Activated CD4-positive, alpha-beta memory T cell treated with anti-CD3 and anti-CD28 coated beads for 36 hours (primary cell): ENCODE data around the gene RHOBTB3. TPM values are rescaled to one million over a fixed set of nuclear protein-coding genes. Genes with fewer than 3 reads are reported as not detected.
"Not testable (repeated sequence)": the region's sequence is repeated elsewhere in the genome, so short reads cannot be mapped to it uniquely, and the experiment has no call there.

Experiments used
- CTCF ChIA-PET: fragments of 350-600 bp; sonication (Branson Sonifier 250); formaldehyde crosslinking; loops from one replicate; lab custom pipeline; 2021; ENCODE audit warnings: antibody characterized with exemption, inconsistent platforms; lab: Charles Lee
- POLR2A ChIA-PET: fragments of 350-600 bp; sonication (Branson Sonifier 250); formaldehyde crosslinking; loops from one replicate; lab custom pipeline; 2021; ENCODE audit warnings: antibody characterized with exemption; lab: Charles Lee
- DNase-seq: peaks from one replicate; pipeline ENCODE4 v3.0.0-alpha.2; 2020
- H3K27ac Mint-ChIP-seq: one replicate; pipeline ENCODE4 v1.8.0; 2021; ENCODE audit warnings: mixed read lengths
- H3K27me3 Mint-ChIP-seq: one replicate; pipeline ENCODE4 v1.8.0; 2021; ENCODE audit warnings: mixed read lengths
- H3K36me3 Mint-ChIP-seq: one replicate; pipeline ENCODE4 v1.8.0; 2021; ENCODE audit warnings: mixed read lengths
- H3K4me1 Mint-ChIP-seq: one replicate; pipeline ENCODE4 v1.8.0; 2021; ENCODE audit warnings: low read depth, mixed read lengths
- H3K4me3 Mint-ChIP-seq: one replicate; pipeline ENCODE4 v1.8.0; 2021; ENCODE audit warnings: mild to moderate bottlenecking, mixed read lengths
- H3K9me3 Mint-ChIP-seq: one replicate; pipeline ENCODE4 v1.8.0; 2021; ENCODE audit warnings: mixed read lengths
- intact Hi-C: fragments of 100-400 bp; cut with micrococcal nuclease; formaldehyde crosslinking; loops from one replicate; pipeline ENCODE4 v1.15.1; 2023
- total RNA-seq, 2 experiments: library from RNA; stranded (reverse); gene quantifications; one replicate each; pipeline ENCODE4 v1.2.3, GENCODE V29; 2021

Gene RHOBTB3
- total RNA-seq, 2 experiments from 2014 or later: 0.75 to 0.97 TPM

DNA sequence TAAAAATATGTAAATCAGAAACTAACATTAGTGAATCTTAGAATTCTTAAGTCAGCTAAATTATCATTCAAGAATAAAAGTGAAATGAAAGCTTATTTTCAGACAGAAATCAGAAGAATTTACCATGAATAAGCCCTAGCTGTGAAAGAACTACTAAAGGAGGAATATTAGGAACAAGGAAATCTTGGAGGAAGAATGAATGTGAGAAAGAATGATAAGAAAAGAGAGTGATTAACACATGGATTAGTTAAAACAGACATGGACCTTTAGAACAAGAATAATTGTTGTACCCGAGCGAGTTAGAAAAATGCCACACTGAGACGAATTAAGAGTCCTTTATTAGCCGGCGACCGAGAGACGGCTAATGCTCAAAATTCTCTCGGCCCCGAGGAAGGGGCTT lies 24.1 kb upstream of the RHOBTB3 start:
- peaks cover 7% of the 10 kb centered on the region for H3K27me3 Mint-ChIP-seq
- no peak for DNase-seq
- H3K36me3 Mint-ChIP-seq: no peaks in the 10 kb centered on the region
- no peaks in the 10 kb centered on the region for H3K9me3 Mint-ChIP-seq
- H3K27ac Mint-ChIP-seq: no peak overlapping the region
- intact Hi-C loops: no loop called here
- ChIA-PET CTCF (no interaction called here), POLR2A (no interaction called here)
- H3K4me1 Mint-ChIP-seq: no peaks in the 10 kb centered on the region
- H3K4me3 Mint-ChIP-seq: no peak overlapping the region

DNA sequence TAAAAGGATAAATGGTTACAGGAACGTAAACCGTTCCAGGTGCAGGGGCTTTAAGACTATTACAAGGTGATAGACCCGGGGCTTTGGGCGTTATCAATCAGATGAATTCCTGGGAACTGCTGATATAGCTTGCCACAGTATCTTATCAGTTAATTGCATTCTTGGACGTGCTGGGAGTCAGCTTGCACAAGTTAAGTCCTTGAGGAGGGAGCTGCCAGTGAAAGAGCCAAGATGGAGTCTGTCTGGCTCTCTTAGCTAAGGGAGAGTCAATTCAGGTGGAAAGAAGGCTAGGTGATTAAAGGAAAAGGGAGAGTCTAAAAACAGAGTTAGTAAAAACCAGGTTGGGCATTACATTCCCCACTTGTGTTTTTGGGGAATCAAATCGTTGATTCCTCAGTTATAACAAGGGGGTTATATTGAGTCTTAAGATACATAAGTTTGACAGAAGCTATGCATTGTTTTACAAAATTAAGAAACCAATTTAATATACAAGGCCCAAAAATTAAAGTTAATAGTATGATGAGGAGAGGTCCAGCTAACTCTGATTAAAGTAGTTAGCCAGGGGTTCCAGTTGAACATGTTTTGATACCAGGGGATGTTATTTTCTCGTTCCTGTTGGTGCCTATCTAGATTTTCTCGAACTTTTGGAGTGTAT lies 23.5 kb upstream of the RHOBTB3 start:
- intact Hi-C loops, H3K36me3 Mint-ChIP-seq, H3K27me3 Mint-ChIP-seq, H3K27ac Mint-ChIP-seq, H3K9me3 Mint-ChIP-seq, DNase-seq, POLR2A ChIA-PET, H3K4me3 Mint-ChIP-seq, CTCF ChIA-PET, H3K4me1 Mint-ChIP-seq: not testable (repeated sequence)

DNA sequence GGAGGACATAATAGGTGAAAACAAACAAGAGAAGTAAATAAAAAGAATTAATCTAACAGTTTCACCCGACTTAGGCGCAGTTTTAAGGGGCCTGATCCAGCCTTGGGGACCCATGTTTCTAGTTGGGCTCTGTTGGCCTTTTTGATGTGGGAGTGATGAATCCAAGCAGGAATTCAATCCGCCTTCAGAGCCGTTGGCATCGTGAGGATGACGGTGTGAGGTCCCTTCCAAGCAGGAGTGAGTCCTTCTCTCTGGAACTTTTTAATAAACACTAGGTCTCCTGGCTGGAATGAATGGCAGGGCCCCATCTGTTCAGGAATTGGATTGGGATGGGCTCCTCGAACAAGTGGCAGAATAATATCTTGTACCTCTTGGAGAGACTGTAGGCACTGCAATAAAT lies 22.3 kb upstream of the RHOBTB3 start:
- Mint-ChIP-seq H3K4me1 (peaks cover 5% of the 10 kb centered on the region), H3K36me3 (no peaks in the 10 kb centered on the region), H3K4me3 (no peak overlapping the region), H3K27me3 (peaks cover 6% of the 10 kb centered on the region), H3K9me3 (no peaks in the 10 kb centered on the region), H3K27ac (no peak overlapping the region)
- no peak for DNase-seq
- ChIA-PET CTCF (no interaction called here), POLR2A (no interaction called here)
- intact Hi-C loops: no loop called here

DNA sequence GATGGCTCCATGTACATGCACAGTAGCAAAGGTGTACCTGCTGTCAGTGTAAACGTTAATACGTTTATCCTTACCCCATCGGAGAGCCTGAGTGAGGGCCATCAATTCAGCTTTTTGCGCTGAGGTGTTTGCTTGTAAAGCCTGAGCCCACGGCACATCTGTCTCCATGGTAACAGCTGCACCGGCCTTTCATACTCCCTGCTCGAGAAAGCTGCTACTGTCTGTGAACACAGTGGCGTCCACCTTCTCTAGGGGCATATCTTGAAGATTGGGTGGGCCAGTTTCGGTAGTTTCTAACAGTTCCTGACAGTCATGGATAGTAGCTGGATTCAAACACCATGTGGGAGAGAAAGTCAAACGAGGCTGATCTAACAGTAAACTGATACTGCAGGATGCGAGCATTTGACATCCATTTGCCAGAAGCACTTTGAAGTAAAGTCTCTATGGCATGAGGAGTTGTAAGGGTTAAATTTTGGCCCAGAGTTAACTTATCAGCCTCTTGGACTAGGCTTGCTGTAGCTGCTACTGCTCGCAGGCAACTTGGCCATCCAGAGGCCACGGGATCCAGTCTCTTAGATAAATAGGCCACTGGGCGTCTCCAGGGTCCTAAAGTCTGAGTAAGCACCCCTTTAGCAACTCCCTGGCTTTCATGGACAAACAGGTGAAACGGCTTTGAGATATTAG lies 21.0 kb upstream of the RHOBTB3 start:
- DNase-seq: no peak
- no peak overlapping the region for H3K27ac Mint-ChIP-seq
- intact Hi-C loops: loop anchor here (10.0 kb wide), 1 partner anchor 155 kb away; the partner anchor contains the start of genes ARSK and SKIC3
- H3K36me3 Mint-ChIP-seq: no peaks in the 10 kb centered on the region
- H3K4me1 Mint-ChIP-seq: peaks cover 7% of the 10 kb centered on the region
- no peak overlapping the region for H3K4me3 Mint-ChIP-seq
- peaks cover 9% of the 10 kb centered on the region for H3K27me3 Mint-ChIP-seq
- ChIA-PET POLR2A (no interaction called here), CTCF (no interaction called here)
- H3K9me3 Mint-ChIP-seq: no peaks in the 10 kb centered on the region

DNA sequence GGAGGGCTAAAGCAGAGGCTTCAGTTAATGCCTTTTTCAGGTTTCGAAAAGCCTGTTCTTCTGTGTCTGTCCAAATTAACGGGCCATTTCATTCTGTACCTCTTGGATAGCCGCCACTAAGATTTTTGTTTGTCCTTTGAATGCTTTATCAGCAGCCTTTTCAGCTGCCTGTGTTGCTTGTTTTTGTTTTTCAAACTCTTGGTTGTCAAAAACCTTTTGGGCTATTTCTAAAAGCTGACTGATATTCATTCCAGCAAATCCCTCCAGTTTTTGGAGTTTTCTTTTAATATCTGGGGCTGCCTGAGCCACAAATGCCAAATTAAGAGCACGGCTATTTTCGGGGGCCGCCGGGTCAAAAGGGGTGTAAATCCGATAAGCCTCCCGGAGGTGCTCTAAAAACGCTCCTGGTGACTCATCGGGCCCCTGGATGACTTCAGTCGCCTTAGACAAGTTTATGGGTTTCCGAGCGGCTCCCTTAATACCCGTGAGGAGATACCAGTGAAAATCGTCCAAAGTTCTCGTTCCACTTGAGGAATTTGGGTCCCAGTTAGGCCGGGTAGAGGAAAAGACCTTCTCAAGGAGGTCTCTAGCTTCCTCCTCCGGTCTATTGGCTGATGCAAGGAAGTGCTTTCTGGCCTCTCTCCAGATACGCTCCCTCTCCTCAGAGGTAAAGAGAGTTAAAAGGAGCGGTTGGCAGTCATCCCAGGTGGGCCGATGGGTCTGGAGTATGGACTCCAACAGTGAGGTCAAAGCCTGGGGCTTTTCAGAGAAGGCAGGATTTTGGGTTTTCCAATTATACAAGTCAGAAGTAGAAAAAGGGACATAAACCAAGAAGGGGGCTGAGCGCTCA lies 20.3 kb upstream of the RHOBTB3 start:
- DNase-seq, CTCF ChIA-PET, H3K27me3 Mint-ChIP-seq, H3K36me3 Mint-ChIP-seq, H3K9me3 Mint-ChIP-seq, H3K4me3 Mint-ChIP-seq, H3K27ac Mint-ChIP-seq, POLR2A ChIA-PET: not testable (repeated sequence)
- intact Hi-C loops: loop anchor here (10.0 kb wide), 1 partner anchor 156 kb away; the partner anchor contains the start of genes ARSK and SKIC3
- H3K4me1 Mint-ChIP-seq: peaks cover 14% of the 10 kb centered on the region

DNA sequence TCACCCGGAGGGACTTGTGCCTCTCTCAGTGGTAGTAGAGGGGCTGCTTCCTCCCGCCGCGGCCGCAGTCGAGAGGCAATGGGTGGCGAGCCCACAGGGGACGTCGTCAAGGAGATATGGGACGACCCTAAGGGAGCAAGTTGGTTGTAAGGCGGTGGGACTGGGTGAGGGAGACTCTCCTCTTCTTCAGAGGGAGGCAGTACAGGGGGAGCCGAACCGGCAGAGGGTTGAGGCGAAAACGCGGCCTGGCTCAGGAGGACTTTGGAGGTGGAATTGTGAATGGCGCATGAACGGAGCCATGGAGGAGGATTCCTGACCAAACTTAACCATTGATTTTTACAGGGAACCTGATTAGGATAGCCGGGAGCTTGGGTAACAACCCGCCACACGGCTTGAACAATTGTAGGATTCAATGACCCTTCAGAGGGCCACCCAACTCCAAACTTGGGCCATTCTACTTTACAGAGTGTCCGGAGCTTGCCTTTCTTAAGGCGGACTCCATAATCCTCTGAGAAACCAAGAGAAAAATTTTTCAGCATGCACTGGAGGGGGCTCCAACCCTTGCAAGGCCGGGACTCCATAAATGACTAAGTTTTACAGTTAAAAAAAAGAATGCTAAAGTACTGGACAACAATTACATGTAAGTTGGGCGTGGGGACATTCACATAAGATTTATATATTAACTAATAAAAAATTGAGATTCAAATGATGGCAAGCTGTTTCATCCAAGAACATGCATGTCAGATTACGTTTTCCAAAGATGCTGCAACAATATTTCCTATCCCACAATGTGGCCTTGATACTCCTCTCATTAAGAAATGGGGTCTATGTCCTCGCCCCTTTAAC lies 19.4 kb upstream of the RHOBTB3 start:
- Mint-ChIP-seq H3K9me3 (no peaks in the 10 kb centered on the region), H3K4me3 (no peak overlapping the region), H3K36me3 (no peaks in the 10 kb centered on the region), H3K4me1 (peaks cover 22% of the 10 kb centered on the region), H3K27me3 (peaks cover 9% of the 10 kb centered on the region), H3K27ac (no peak overlapping the region)
- intact Hi-C loops: loop anchor here (1.0 to 10.0 kb wide), 2 partner anchors 49 to 157 kb away; partner anchors contain the start of genes ARSK and SKIC3
- CTCF ChIA-PET: interaction anchor here (1.0 kb wide), 1 partner anchor 48 kb away, joined by 3 read pairs; no protein-coding TSS in a partner anchor
- POLR2A ChIA-PET: interaction anchor here (1.0 kb wide), 1 partner anchor 50 kb away, joined by 3 read pairs; no protein-coding TSS in a partner anchor
- no peak for DNase-seq

DNA sequence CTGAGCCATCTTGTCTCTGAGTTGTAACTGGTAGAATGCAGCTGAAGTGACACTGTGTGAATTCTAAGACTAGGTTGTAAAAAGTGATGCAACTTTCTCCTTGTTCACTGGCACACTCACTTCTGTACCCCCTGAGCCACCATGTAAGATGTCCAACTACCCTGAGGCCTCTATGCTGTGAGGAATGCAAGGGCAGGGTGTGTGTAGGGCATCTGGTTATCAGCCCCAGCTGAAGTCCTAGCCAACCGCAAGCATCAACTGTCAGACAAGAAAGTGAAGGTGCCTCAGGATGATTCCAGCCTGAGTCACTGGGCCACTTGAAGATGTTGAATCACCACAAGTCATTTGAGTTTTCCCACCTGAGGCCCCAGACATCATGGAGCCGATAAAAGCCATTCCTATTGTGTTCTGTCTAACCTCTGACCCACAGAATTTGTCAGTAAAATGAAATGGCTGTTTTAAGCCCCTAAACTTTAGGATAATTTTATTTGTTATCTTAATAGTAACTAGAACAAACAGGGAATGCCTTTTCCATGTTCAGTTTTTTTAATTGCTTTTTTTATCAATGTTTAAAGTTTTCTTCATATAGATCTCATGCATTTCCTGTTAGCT lies 18.7 kb upstream of the RHOBTB3 start:
- intact Hi-C loops: loop anchor here (1.0 to 10.0 kb wide), 2 partner anchors 48 to 158 kb away; partner anchors contain the start of genes ARSK and SKIC3
- no peaks in the 10 kb centered on the region for H3K9me3 Mint-ChIP-seq
- H3K27me3 Mint-ChIP-seq: peaks cover 9% of the 10 kb centered on the region
- H3K27ac Mint-ChIP-seq: no peak overlapping the region
- H3K4me3 Mint-ChIP-seq: no peak overlapping the region
- DNase-seq: peak; percentile 74
- CTCF ChIA-PET: interaction anchor here (1.0 kb wide), 1 partner anchor 48 kb away, joined by 3 read pairs; no protein-coding TSS in a partner anchor
- H3K4me1 Mint-ChIP-seq: peaks cover 22% of the 10 kb centered on the region
- POLR2A ChIA-PET: interaction anchor here (1.0 kb wide), 1 partner anchor 50 kb away, joined by 3 read pairs; no protein-coding TSS in a partner anchor
- no peaks in the 10 kb centered on the region for H3K36me3 Mint-ChIP-seq

DNA sequence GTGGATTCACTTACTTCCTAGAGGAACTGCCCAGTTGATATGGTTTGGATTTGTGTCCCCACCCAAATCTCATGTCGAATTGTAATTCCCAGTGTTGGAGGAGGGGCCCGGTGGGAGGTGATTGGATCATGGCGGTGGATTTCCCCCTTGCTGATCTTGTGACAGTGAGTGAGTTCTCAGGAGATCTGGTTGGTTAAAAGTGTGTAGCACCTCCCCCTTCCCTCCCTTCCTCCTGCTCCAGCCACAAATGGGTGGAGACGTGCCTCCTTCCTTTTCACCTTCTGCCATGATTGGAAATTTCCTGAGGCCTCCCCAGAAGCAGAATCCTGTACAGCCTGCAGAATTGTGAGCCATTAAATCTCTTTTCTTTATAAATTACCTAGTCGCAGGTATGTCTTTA lies 17.9 kb upstream of the RHOBTB3 start:
- DNase-seq, H3K9me3 Mint-ChIP-seq, H3K36me3 Mint-ChIP-seq, POLR2A ChIA-PET, H3K4me3 Mint-ChIP-seq, H3K27me3 Mint-ChIP-seq, H3K27ac Mint-ChIP-seq, CTCF ChIA-PET: not testable (repeated sequence)
- H3K4me1 Mint-ChIP-seq: peaks cover 22% of the 10 kb centered on the region
- intact Hi-C loops: loop anchor here (10.0 kb wide), 1 partner anchor 158 kb away; the partner anchor contains the start of genes ARSK and SKIC3

DNA sequence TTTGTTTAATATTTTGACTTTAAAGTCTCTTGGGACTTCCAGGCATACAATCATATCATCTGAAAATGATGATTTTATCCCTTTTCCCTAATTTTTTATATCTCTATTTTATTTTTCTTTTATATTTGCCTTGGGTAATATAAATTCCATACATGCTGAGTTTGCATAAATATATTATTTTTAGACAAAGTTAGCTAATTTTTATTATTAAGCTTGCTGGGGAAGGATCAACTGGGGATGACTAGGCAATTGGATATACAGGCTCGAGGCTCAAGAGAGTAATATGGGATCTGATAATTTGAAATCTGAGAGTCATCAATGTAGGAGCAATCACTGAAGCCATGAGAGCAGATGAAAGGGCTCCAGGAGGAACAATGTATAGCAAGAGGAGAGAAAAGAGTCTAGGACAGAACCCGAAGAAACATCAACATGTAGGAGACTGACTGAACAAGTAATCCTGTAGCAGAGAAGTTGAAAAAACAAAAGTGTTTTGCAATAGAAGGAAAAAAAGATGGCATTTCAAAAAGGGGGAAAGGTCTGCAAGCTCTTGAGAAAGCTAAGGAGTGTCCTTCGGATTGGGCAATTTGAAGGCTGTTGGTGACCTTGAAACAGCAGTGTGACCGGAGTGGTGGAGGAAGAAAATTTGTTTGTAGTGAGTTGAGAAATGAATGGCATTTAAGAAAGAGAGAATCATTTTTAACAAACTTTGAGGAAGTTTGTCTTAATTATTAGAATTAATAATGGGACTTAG lies 17.0 kb upstream of the RHOBTB3 start:
- no peak for DNase-seq
- no peak overlapping the region for H3K27ac Mint-ChIP-seq

DNA sequence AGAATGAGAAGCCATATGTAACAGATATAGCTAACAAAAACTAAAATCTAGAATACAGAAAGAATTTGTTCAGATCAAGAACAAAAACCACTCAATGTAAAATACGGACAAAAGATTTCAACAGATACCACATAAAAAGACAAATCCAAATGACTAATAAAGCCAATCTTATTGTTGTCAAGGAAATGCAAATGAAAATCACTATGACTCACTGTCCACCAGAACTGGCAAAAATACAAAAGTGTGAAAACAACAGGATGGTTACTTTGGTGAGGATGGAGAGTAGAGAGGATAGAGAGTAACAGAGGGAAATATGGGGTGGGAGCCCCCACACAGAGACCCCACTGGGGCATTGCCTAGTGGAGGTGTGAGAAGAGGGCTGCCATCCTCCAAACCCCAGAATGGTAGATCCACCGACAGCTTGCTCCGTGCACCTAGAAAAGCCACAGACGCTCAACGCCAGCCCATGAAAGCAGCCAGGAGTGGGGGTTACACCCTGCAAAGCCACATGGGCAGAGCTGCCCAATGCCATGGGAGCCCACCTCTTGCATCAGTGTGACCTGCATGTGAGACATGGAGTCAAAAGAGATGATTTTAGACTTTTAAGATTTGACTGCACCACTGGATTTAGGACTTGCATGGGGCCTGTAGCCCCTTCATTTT lies 15.2 kb upstream of the RHOBTB3 start:
- H3K4me3 Mint-ChIP-seq: no peak overlapping the region
- CTCF ChIA-PET: interaction anchor here (0.8 kb wide), 1 partner anchor 52 kb away, joined by 3 read pairs; no protein-coding TSS in a partner anchor
- POLR2A ChIA-PET: no interaction called here
- peaks cover 9% of the 10 kb centered on the region for H3K27me3 Mint-ChIP-seq
- H3K27ac Mint-ChIP-seq: no peak overlapping the region
- H3K9me3 Mint-ChIP-seq: no peaks in the 10 kb centered on the region
- intact Hi-C loops: loop anchor here (5.0 to 10.0 kb wide), 2 partner anchors 161 to 821 kb away; partner anchors contain the start of genes ARSK and SKIC3
- DNase-seq: peak; percentile 15
- H3K4me1 Mint-ChIP-seq: peaks cover 22% of the 10 kb centered on the region
- no peaks in the 10 kb centered on the region for H3K36me3 Mint-ChIP-seq

More for the DNA sequence above, 17.0 kb upstream of the RHOBTB3 start:
- H3K36me3 Mint-ChIP-seq: no peaks in the 10 kb centered on the region
- intact Hi-C loops: loop anchor here (10.0 kb wide), 1 partner anchor 159 kb away; the partner anchor contains the start of genes ARSK and SKIC3
- H3K27me3 Mint-ChIP-seq: peaks cover 6% of the 10 kb centered on the region
- peaks cover 22% of the 10 kb centered on the region for H3K4me1 Mint-ChIP-seq
- H3K9me3 Mint-ChIP-seq: no peaks in the 10 kb centered on the region
- POLR2A ChIA-PET: no interaction called here
- H3K4me3 Mint-ChIP-seq: no peak overlapping the region
- CTCF ChIA-PET: no interaction called here
